ENCODE data around the gene IGF2BP2. TPM values are rescaled to one million over a fixed set of nuclear protein-coding genes. Genes with fewer than 3 reads are reported as not detected.

The IGF2BP2 gene
- total and polyA plus RNA-seq, 9 of the 15 experiments (the other 6 are each of a cell fraction or from before 2014, with no cell fraction given), result 3.2 to 59.6 (median 30.5) TPM

DNA sequence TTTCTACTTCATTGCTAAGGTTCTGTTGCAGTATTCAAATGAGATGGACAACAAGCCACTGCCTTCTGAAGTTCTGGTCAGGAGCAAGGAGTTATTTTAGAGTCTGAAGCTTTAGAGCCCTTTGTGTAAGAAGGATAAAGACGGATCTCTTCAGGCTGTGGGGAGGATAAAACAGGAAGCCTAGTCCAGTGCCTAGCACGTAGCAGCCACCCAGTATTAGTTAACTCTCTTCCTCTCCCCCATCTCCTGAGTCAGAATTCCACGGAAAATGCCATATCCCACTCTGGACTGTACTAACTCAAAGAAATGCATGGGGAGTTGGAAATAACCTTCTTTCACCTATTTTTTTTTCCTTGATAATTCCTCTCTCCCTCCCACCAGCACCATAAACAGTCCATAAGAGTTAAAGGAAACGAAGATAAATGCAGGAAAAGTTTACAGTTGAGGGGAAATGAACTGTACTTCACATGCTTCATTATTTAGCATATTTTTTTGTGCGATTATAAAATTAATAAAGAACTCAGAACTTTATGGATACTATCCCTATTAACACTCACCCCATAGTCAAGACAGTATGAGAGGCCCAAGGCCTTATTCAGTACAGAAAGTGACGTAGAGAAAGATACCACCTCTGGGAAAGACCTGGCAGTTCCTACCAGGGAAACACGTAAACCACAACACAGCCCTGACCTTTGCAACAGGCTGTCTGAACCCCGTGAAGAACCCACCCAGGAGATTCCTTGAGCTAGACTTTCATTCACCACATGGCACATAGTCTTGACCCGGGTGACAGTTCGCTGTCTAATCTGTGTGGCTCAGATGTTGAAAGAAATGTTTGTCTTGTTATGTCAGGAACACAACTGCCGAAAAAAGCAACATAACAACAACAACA is 9.2 kb downstream of the IGF2BP2 start (continued):
- TF ChIP-seq, protein P1, sequence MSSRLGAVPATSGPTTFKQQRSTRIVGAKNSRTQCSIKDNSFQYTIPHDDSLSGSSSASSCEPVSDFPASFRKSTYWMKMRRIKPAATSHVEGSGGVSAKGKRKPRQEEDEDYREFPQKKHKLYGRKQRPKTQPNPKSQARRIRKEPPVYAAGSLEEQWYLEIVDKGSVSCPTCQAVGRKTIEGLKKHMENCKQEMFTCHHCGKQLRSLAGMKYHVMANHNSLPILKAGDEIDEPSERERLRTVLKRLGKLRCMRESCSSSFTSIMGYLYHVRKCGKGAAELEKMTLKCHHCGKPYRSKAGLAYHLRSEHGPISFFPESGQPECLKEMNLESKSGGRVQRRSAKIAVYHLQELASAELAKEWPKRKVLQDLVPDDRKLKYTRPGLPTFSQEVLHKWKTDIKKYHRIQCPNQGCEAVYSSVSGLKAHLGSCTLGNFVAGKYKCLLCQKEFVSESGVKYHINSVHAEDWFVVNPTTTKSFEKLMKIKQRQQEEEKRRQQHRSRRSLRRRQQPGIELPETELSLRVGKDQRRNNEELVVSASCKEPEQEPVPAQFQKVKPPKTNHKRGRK (tag; IDR thresholded peaks at IDR 0.05), result no peak
- TF ChIP-seq NR2C2 (CRISPR knock-in tag; IDR thresholded peaks at IDR 0.05) (no peak), NR2C2 (tag; IDR thresholded peaks at IDR 0.05) (peak; percentile 58), PRMT5 (CRISPR knock-in tag; IDR thresholded peaks at IDR 0.05) (no peak), SMARCB1 (IDR thresholded peaks at IDR 0.05; ENCODE audit: insufficient read length, low read depth) (no peak), HDAC2 (IDR thresholded peaks at IDR 0.05) (no peak), DNMT1 (IDR thresholded peaks at IDR 0.05) (no peak), ZNF584 (CRISPR knock-in tag; IDR thresholded peaks at IDR 0.05; ENCODE audit: low read depth) (no peak), PPARD (CRISPR knock-in tag; IDR thresholded peaks at IDR 0.05) (no peak), RBM39 (optimal IDR thresholded peaks at IDR 0.05; ENCODE audit: low read depth, low read length) (no peak)
- TF ChIP-seq, protein P2, sequence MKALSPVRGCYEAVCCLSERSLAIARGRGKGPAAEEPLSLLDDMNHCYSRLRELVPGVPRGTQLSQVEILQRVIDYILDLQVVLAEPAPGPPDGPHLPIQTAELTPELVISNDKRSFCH (CRISPR knock-in tag; IDR thresholded peaks at IDR 0.05), result no peak
- TF ChIP-seq, protein P2 (tag; IDR thresholded peaks at IDR 0.05), result peak; percentile 75
- TF ChIP-seq, protein P3, sequence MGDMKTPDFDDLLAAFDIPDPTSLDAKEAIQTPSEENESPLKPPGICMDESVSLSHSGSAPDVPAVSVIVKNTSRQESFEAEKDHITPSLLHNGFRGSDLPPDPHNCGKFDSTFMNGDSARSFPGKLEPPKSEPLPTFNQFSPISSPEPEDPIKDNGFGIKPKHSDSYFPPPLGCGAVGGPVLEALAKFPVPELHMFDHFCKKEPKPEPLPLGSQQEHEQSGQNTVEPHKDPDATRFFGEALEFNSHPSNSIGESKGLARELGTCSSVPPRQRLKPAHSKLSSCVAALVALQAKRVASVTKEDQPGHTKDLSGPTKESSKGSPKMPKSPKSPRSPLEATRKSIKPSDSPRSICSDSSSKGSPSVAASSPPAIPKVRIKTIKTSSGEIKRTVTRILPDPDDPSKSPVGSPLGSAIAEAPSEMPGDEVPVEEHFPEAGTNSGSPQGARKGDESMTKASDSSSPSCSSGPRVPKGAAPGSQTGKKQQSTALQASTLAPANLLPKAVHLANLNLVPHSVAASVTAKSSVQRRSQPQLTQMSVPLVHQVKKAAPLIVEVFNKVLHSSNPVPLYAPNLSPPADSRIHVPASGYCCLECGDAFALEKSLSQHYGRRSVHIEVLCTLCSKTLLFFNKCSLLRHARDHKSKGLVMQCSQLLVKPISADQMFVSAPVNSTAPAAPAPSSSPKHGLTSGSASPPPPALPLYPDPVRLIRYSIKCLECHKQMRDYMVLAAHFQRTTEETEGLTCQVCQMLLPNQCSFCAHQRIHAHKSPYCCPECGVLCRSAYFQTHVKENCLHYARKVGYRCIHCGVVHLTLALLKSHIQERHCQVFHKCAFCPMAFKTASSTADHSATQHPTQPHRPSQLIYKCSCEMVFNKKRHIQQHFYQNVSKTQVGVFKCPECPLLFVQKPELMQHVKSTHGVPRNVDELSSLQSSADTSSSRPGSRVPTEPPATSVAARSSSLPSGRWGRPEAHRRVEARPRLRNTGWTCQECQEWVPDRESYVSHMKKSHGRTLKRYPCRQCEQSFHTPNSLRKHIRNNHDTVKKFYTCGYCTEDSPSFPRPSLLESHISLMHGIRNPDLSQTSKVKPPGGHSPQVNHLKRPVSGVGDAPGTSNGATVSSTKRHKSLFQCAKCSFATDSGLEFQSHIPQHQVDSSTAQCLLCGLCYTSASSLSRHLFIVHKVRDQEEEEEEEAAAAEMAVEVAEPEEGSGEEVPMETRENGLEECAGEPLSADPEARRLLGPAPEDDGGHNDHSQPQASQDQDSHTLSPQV (IDR thresholded peaks at IDR 0.05), result peak; percentile 77
- TF ChIP-seq, protein P4, sequence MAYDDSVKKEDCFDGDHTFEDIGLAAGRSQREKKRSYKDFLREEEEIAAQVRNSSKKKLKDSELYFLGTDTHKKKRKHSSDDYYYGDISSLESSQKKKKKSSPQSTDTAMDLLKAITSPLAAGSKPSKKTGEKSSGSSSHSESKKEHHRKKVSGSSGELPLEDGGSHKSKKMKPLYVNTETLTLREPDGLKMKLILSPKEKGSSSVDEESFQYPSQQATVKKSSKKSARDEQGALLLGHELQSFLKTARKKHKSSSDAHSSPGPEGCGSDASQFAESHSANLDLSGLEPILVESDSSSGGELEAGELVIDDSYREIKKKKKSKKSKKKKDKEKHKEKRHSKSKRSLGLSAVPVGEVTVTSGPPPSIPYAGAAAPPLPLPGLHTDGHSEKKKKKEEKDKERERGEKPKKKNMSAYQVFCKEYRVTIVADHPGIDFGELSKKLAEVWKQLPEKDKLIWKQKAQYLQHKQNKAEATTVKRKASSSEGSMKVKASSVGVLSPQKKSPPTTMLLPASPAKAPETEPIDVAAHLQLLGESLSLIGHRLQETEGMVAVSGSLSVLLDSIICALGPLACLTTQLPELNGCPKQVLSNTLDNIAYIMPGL (CRISPR knock-in tag; IDR thresholded peaks at IDR 0.05), result no peak
- TF ChIP-seq, protein P5, sequence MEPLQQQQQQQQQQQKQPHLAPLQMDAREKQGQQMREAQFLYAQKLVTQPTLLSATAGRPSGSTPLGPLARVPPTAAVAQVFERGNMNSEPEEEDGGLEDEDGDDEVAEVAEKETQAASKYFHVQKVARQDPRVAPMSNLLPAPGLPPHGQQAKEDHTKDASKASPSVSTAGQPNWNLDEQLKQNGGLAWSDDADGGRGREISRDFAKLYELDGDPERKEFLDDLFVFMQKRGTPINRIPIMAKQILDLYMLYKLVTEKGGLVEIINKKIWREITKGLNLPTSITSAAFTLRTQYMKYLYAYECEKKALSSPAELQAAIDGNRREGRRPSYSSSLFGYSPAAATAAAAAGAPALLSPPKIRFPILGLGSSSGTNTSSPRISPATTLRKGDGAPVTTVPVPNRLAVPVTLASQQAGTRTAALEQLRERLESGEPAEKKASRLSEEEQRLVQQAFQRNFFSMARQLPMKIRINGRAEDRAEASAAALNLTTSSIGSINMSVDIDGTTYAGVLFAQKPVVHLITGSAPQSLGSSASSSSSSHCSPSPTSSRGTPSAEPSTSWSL (CRISPR knock-in tag; IDR thresholded peaks at IDR 0.05; ENCODE audit: borderline replicate concordance), result no peak
